ENCODE results near the gene CEND1.

The CEND1 gene

GRCh38 chr11:808427-809286 is 18.8 kb upstream of the CEND1 start:
- H3K27me3 ChIP-seq (ENCODE audit: control insufficient read depth in 1 of 2, insufficient read depth in 2 of 2, low read length in 2 of 2) = no peaks in the 10 kb centered on the region
- H3K4me3 ChIP-seq (ENCODE audit: low read depth in 1 of 2, low read length in 2 of 2) = peak overlapping the region; percentile 78 to 82
- peak overlapping the region; percentile 98 for H3K9ac ChIP-seq (ENCODE audit: low read length)
- peak overlapping the region; percentile 89 for H3K27ac ChIP-seq (ENCODE audit: low read depth, low read length)
- H3K9me3 ChIP-seq (ENCODE audit: low read length) = no peaks in the 10 kb centered on the region
- H3K36me3 ChIP-seq (ENCODE audit: insufficient read depth, low read length) = peaks cover 26% of the 10 kb centered on the region
- peaks cover 34% of the 10 kb centered on the region for H3K4me1 ChIP-seq (ENCODE audit: insufficient read depth, low read length)

- Histone ChIP-seq H3K27ac (ENCODE audit: low read depth, low read length) (peak overlapping the region; percentile 62), H3K36me3 (ENCODE audit: insufficient read depth, low read length) (no peaks in the 10 kb centered on the region), H3K27me3 (ENCODE audit: control insufficient read depth in 1 of 2, insufficient read depth in 2 of 2, low read length in 2 of 2) (no peaks in the 10 kb centered on the region), H3K9ac (ENCODE audit: low read length) (no peak overlapping the region), H3K9me3 (ENCODE audit: low read length) (no peaks in the 10 kb centered on the region), H3K4me3 (ENCODE audit: low read depth in 1 of 2, low read length in 2 of 2) (peak overlapping the region; percentile 70 to 73), H3K4me1 (ENCODE audit: insufficient read depth, low read length) (peaks cover 18% of the 10 kb centered on the region)
These were observed 14.7 kb upstream of the CEND1 start for GRCh38 chr11:804599-804964.

DNA sequence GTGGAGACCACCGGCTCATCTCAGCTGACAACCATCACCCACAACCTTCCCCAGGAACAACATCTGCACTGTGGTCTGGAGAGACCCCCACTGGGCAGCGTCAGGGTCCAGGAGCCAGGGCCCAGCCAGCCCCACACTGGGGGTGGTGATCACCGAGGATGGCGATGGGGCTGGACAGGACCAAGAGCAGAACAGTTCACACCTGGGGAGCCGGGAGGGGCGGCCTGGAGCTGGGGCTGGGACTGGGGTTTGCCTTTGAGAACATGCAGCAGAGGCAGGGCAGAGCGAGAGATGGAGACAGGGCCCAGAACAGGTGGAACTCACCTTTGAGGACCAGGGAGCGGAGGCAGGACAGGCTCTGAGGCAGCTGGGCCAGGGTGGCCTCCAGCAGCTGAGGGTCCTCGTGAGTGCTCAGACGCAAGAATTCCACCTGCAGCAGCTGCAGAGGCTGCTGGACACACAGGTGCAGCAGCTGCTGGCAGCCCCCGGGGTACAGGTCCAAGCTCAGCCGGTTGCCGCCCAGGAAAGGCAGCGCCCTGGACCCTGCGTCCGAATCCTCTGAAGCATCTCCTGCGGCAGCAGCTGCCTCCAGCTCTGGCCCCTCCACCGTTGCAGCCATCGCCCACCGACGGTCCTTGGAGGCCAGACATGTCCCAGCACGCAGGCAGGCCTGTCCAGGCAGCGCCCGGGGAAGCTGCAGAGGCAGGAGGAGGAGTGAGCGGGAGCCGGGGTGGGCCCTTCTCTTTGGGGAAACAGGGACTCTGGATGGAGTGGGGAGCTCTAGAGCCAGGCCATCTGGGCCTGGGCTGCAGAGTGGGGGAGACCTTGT is 14.1 kb upstream of the CEND1 start:
- peak overlapping the region; percentile 62 for H3K27ac ChIP-seq (ENCODE audit: low read depth, low read length)
- no peaks in the 10 kb centered on the region for H3K27me3 ChIP-seq (ENCODE audit: control insufficient read depth in 1 of 2, insufficient read depth in 2 of 2, low read length in 2 of 2)
- H3K36me3 ChIP-seq (ENCODE audit: insufficient read depth, low read length) = no peaks in the 10 kb centered on the region
- no peak overlapping the region for H3K9ac ChIP-seq (ENCODE audit: low read length)
- H3K4me1 ChIP-seq (ENCODE audit: insufficient read depth, low read length) = peaks cover 18% of the 10 kb centered on the region
- peak overlapping the region; percentile 70 to 73 for H3K4me3 ChIP-seq (ENCODE audit: low read depth in 1 of 2, low read length in 2 of 2)
- H3K9me3 ChIP-seq (ENCODE audit: low read length) = no peaks in the 10 kb centered on the region

- Histone ChIP-seq H3K27me3 (ENCODE audit: control insufficient read depth in 1 of 2, insufficient read depth in 2 of 2, low read length in 2 of 2) (no peaks in the 10 kb centered on the region), H3K27ac (ENCODE audit: low read depth, low read length) (no peak overlapping the region), H3K4me3 (ENCODE audit: low read depth in 1 of 2, low read length in 2 of 2) (no peak overlapping the region), H3K36me3 (ENCODE audit: insufficient read depth, low read length) (no peaks in the 10 kb centered on the region), H3K9me3 (ENCODE audit: low read length) (no peaks in the 10 kb centered on the region), H3K9ac (ENCODE audit: low read length) (no peak overlapping the region), H3K4me1 (ENCODE audit: insufficient read depth, low read length) (peaks cover 13% of the 10 kb centered on the region)
These were observed 13.5 kb upstream of the CEND1 start for GRCh38 chr11:803467-803742.

DNA sequence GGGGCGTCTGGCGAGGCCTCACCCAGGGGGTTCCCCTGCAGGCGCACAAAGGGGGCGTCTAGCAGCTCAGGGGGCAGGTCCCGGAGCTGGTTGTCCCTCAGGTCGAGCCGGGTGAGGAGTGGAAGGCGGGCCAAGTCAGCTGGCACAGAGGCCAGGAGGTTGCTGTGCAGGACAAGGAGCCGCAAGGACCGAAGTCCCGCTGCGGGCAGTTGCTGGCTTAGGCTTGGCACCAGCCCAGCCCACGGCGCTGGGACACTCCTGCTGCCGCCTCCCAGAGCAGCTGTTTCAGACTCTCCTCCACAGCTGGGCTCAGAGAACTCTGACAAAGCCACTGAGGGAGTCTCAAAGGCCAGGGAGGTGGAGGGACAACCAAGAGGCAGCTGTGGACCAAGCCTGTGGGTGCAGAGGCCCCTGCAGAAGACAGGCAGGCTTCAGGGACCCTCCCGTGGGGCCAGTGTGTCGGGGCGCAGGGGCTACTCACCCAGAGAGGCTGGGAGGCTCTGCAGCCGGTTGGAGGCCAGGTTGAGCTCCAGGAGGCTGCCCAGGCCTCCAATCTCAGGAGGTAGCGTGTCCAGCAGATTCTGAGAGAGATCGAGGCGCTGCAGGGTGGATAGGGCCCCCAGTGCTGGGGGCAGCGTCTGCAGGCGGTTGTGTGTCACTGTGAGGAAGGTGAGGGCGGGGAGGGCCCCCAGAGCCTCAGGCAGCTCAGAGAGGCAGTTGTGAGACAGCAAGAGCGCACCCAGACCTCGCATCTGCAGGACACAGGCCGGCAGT is 13.0 kb upstream of the CEND1 start:
- H3K27me3 ChIP-seq (ENCODE audit: control insufficient read depth in 1 of 2, insufficient read depth in 2 of 2, low read length in 2 of 2) = no peaks in the 10 kb centered on the region
- H3K4me3 ChIP-seq (ENCODE audit: low read depth in 1 of 2, low read length in 2 of 2) = no peak overlapping the region

DNA sequence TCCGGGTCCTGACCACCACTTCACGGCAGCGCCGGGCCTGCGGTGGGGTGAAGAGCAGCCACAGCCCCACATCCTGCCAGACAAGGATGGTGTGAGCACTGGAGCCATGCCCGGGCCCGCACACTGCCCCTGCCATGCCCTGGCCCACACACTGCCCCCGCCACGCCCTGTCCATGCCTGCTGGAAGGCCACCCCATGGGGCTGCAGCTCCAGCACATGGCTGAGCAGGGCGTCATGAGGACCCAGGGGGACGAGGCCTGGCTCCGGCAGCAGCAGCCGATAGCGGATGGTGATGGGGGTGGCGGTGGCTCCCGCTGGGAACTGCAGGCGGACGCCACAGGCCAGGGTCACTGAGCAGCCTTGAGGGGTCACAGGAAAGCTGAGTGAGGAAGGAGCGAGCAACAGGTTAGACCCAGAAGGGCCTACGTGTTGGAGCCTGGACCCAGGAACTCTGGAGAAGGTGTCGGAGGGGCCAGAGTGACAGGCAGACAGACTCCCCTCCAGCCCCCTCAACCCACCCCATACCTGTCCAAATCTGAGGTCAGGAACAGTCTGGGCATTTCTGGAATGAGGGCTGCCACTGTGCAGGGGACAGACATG is 12.2 kb upstream of the CEND1 start:
- no peak overlapping the region for H3K4me3 ChIP-seq (ENCODE audit: low read depth in 1 of 2, low read length in 2 of 2)
- H3K4me1 ChIP-seq (ENCODE audit: insufficient read depth, low read length) = peaks cover 12% of the 10 kb centered on the region
- H3K27me3 ChIP-seq (ENCODE audit: control insufficient read depth in 1 of 2, insufficient read depth in 2 of 2, low read length in 2 of 2) = no peaks in the 10 kb centered on the region
- H3K9me3 ChIP-seq (ENCODE audit: low read length) = no peaks in the 10 kb centered on the region
- no peak overlapping the region for H3K27ac ChIP-seq (ENCODE audit: low read depth, low read length)
- no peaks in the 10 kb centered on the region for H3K36me3 ChIP-seq (ENCODE audit: insufficient read depth, low read length)
- no peak overlapping the region for H3K9ac ChIP-seq (ENCODE audit: low read length)

More for the DNA sequence above, 13.0 kb upstream of the CEND1 start:
- no peaks in the 10 kb centered on the region for H3K9me3 ChIP-seq (ENCODE audit: low read length)
- no peak overlapping the region for H3K9ac ChIP-seq (ENCODE audit: low read length)
- H3K36me3 ChIP-seq (ENCODE audit: insufficient read depth, low read length) = no peaks in the 10 kb centered on the region
- H3K4me1 ChIP-seq (ENCODE audit: insufficient read depth, low read length) = peaks cover 12% of the 10 kb centered on the region
- H3K27ac ChIP-seq (ENCODE audit: low read depth, low read length) = no peak overlapping the region

DNA sequence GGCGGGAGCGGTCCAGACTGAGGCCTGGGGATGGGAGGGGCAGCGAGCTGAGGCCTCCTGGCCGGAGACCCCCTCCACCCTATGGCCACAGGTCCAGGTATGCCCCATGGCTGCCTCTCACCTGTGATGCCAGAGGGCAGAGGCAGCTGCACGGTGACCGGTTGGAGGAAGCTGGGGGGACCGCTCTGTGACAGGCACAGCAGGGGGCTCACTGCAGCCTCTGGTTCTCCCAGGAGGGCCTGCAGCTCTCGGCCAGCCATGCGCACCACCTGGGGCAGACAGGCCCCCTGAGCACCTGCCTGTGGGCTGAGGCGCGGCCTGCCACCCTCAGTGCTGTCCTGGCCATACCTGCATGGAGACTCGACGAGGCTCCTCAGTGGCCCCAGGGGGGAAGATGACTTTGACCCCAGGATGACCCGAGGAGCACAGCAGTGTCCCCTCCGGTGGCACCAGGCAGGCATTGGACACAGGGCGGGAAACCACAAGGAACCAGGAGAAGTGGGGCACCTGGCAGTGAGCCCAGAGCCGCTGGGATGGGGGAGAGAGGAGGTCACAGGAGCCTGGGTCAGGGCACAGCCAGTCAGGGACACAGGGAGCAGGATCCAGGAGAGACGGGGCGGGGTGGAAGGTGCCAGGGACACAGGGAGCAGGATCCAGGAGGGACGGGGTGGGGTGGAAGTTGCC is 11.3 kb upstream of the CEND1 start:
- Histone ChIP-seq H3K9me3 (ENCODE audit: low read length) (no peaks in the 10 kb centered on the region), H3K4me3 (ENCODE audit: low read depth in 1 of 2, low read length in 2 of 2) (no peak overlapping the region), H3K4me1 (ENCODE audit: insufficient read depth, low read length) (peaks cover 19% of the 10 kb centered on the region), H3K9ac (ENCODE audit: low read length) (no peak overlapping the region), H3K36me3 (ENCODE audit: insufficient read depth, low read length) (no peaks in the 10 kb centered on the region), H3K27ac (ENCODE audit: low read depth, low read length) (no peak overlapping the region), H3K27me3 (ENCODE audit: control insufficient read depth in 1 of 2, insufficient read depth in 2 of 2, low read length in 2 of 2) (no peaks in the 10 kb centered on the region)

DNA sequence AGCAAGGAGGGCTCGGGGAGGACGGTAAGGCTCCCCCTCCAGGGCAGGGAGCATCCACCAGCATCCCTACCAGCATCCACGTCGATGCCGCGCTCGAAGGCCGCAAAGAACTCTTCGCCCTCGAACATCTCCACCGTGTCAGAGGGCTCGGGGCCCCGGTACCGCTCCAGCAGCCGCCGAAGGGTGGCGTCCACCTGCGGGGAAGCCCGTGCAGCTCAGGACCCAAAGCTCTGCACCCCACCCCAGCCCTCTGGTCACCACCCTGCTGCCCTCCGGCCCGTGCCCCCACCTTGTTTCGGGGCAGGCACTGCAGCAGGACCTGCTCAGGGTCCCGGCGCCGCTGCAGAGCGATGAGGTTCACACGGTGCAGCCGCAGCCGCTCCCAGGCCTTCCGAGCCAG is 10.6 kb upstream of the CEND1 start:
- Histone ChIP-seq H3K27me3 (ENCODE audit: control insufficient read depth in 1 of 2, insufficient read depth in 2 of 2, low read length in 2 of 2) (no peaks in the 10 kb centered on the region), H3K4me1 (ENCODE audit: insufficient read depth, low read length) (peaks cover 20% of the 10 kb centered on the region), H3K9me3 (ENCODE audit: low read length) (no peaks in the 10 kb centered on the region), H3K27ac (ENCODE audit: low read depth, low read length) (no peak overlapping the region), H3K36me3 (ENCODE audit: insufficient read depth, low read length) (no peaks in the 10 kb centered on the region), H3K9ac (ENCODE audit: low read length) (no peak overlapping the region), H3K4me3 (ENCODE audit: low read depth in 1 of 2, low read length in 2 of 2) (no peak overlapping the region)

DNA sequence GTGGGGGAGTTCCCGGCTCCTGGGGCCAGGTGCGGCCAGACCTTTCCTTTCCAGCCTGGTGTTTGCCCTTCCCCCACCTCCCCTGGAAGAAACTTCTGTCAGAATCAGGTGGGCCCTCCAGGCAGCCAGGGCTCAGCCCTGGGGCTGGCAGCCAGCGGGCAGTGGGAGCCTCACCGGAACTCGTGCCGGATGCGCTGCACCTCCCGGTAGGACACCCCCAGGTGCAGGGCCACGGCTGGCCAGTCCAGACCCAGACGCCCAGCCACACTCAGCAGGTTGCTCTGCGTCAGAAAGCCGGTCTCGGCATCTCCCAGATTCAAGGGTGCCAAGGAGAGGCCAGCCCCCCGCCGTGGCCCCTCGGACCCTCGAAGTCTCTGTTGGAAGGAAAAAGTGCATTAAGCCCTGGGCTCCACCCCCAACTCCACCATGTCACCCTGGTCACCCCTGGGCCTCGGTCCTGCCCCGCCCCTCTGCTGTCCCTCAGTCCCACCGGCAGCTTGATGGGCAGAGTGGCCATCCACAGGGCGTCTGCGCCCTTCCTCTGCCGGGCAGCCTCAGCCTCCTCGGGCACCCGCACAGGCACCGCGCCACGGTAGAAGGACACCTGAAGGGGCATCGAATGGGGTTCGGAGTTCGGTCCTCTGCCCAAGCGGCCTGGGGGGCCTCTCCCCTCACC is 9.9 kb upstream of the CEND1 start:
- Histone ChIP-seq H3K9me3 (ENCODE audit: low read length) (no peaks in the 10 kb centered on the region), H3K4me1 (ENCODE audit: insufficient read depth, low read length) (peaks cover 19% of the 10 kb centered on the region), H3K27me3 (ENCODE audit: control insufficient read depth in 1 of 2, insufficient read depth in 2 of 2, low read length in 2 of 2) (no peaks in the 10 kb centered on the region), H3K4me3 (ENCODE audit: low read depth in 1 of 2, low read length in 2 of 2) (no peak overlapping the region), H3K36me3 (ENCODE audit: insufficient read depth, low read length) (no peaks in the 10 kb centered on the region), H3K27ac (ENCODE audit: low read depth, low read length) (no peak overlapping the region), H3K9ac (ENCODE audit: low read length) (no peak overlapping the region)

DNA sequence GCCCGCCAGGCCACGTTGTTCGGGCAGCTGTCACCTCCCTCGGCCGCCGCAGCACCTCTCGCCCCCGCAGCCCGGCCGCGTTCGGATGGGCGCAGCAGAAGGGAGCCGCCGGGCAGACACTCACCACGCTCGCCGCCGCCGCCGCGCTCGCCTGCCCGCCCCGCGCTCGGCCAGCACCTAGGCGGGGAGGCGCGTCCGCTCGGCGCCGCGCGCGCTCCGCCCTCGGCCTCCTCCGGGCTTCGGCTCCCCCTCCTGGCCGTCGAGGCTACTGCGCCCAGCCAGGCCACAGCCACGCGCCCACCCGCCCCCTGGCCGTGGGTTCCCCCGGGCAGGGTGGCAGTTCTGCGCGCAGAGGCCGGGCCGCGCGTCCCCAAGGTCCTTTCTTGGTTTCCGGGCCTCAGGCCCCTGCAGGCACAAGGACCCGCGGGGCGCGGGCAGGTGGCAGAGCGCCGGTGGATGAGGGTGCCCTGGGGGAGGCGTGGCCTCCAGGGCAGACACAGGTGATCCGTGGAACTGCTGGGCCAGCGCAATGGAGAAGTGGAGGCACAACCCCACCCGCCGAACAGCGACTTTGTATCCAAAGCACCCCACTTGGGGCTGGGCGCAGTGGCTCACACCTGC is 8.3 kb upstream of the CEND1 start, which contains the start of gene SLC25A22:
TSS of gene SLC25A22 (minus strand) at position 189 of the 621 bp plus-strand sequence. CDS start 3,275 bp downstream, outside the sequence.
- peak within 1 kb of the TSS; percentile 80 for H3K9ac ChIP-seq (ENCODE audit: low read length)
- H3K27me3 ChIP-seq (ENCODE audit: control insufficient read depth in 1 of 2, insufficient read depth in 2 of 2, low read length in 2 of 2) = no peaks in the 10 kb centered on the region
- peaks cover 8% of the 10 kb centered on the region for H3K4me1 ChIP-seq (ENCODE audit: insufficient read depth, low read length)
- peak within 1 kb of the TSS; percentile 82 for H3K27ac ChIP-seq (ENCODE audit: low read depth, low read length)
- no peaks in the 10 kb centered on the region for H3K9me3 ChIP-seq (ENCODE audit: low read length)
- H3K36me3 ChIP-seq (ENCODE audit: insufficient read depth, low read length) = no peaks in the 10 kb centered on the region
- peak within 1 kb of the TSS; percentile 79 to 86 for H3K4me3 ChIP-seq (ENCODE audit: low read depth in 1 of 2, low read length in 2 of 2)

All from muscle layer of colon (tissue), 2 donors.